8988T (cell line): Measurements from ENCODE around the gene FLOT2.
"Not testable (repeated sequence)": the region's sequence is repeated elsewhere in the genome, so short reads cannot be mapped to it uniquely, and the experiment has no call there.

Experiments used
- DNase-seq: peaks from one replicate; pipeline ENCODE4 v3.0.0; 2011

FLOT2 gene, protein sequence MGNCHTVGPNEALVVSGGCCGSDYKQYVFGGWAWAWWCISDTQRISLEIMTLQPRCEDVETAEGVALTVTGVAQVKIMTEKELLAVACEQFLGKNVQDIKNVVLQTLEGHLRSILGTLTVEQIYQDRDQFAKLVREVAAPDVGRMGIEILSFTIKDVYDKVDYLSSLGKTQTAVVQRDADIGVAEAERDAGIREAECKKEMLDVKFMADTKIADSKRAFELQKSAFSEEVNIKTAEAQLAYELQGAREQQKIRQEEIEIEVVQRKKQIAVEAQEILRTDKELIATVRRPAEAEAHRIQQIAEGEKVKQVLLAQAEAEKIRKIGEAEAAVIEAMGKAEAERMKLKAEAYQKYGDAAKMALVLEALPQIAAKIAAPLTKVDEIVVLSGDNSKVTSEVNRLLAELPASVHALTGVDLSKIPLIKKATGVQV

DNA sequence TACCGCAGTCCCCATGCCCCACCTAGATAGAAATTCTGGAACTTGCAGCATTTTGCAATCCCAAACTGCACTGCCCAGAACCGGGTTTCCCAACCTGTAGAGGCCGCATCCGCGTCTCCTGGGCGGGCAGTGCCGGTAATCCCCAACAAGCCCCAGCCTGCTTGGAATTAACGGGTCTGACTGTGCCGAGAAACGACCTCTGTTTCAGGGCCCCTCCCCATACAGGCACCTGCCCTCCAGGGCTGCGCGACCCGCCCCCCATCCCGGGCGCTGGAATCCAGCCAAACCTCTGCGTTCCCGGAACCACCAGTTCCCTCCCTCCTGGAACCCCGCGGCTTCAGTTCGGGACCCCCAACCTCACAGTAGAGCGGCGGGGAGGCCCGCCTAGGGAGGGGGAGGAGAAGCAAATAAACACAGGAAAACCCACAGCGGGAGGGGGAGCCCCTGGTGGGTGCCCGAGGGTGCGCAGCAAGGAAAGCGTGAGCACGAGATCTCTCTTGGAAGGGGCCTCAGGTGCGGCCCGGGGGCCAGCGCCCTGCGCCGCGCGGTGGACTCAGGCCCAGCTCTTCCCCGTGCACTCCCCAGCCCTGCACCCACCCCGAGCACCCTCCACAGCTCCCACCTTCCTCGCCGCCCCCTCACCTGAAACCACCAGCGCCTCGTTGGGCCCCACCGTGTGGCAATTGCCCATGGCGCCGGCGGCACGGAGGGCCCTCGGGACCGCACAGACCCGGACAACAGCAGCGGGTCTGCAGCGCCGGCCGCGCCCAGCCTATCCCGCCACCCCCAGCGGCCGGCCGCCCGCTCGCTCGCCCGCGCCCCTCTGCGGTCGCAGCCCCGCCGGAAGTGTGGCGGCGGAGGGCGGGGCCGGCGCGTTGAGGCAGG lies at the start of gene FLOT2:
FLOT2 (minus strand) TSS at position 850 of the 885 bp plus-strand sequence; CDS start at position 691, 159 bp downstream.
- DNase-seq, result peak; percentile 79

- DNase-seq, result no peak
These were observed 48.7 kb upstream of the FLOT2 start for GRCh38 chr17:28946239-28946638.

DNA sequence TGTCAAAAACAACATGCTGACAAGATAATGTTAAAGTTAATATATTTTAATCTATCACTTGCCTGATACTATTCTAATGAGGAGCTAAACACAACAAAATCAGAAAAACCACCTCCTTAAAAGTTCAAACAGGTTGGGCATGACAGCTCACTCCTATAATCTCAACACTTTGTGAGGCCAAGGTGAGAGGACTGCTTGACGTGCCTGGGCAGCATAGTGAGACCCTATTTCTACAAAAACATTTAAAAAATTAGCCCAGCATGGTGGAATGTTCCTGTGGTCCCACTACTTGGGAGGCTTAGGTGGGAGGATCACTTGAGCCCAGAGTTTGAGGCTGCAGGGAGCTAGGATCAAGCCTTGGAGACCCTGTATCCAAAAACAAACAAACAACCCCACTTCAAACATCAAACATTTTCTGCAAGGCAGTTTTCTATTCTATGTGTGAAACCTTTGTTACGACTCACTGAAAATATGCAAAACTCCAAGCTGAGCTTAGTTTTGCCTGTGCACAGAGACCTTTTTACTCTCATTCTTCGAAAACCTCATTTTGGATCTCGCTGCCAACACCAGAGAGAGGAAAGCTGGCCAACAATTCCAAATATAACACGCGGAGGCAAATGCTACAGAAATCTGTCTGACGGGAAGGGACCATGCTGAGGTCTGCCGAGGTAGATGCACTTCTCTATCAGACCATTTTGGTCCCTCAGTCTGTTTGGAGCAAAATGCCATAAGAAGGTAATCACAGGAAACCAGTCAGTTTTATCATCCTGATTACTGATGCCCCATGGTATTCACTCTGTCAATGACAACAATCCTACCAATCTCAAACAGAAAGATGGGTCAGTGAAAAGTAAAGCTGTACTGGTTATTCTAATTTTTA lies 47.6 kb upstream of the FLOT2 start:
- no peak for DNase-seq

- DNase-seq, result no peak
These were observed 46.8 kb upstream of the FLOT2 start for GRCh38 chr17:28944343-28944742.

GRCh38 chr17:28942925-28943324 lies 45.4 kb upstream of the FLOT2 start:
- DNase-seq, result no peak

GRCh38 chr17:28941251-28941650 lies 43.7 kb upstream of the FLOT2 start:
- DNase-seq, result no peak

DNA sequence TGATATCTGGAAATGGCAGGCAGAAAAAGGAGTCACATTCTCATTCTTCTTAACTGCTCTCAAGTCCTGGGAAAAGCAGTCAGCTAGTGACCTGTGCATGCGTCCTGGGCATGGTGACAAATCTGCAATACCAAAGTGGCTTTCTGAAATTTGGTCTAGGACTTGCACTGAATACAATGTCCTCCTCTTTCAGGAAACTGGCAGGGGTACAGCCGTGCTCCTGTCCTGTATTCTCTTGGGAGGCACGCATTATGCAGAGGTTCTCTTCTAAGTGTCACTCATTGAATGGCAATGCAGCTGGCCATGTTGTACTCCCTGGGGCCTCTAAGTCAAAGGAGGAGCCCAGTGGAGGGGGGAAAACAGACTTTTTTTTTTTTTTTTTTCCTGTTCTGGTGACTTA lies 43.1 kb upstream of the FLOT2 start:
- DNase-seq, result no peak

- DNase-seq, result no peak
These were observed 42.6 kb upstream of the FLOT2 start for GRCh38 chr17:28940142-28940541.

DNA sequence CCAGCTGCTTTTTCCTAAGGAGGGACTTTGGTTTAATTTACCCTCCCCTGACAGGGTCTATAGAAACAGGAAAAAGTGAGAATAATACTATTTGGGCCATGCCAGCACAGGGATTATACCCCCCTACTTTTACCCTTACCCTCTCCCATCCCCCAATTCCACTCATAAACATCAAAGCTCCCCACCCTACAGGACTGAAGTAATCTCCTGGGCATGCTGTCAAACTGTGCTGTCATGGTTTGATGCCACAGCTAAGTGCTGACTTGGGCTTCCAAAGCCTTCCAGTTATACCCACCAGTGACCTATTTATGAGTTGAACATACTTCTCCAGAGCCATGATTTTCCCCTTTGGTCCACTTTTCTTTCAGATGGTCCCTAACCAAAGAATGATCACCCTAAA lies 41.0 kb upstream of the FLOT2 start:
- DNase-seq, result no peak

DNA sequence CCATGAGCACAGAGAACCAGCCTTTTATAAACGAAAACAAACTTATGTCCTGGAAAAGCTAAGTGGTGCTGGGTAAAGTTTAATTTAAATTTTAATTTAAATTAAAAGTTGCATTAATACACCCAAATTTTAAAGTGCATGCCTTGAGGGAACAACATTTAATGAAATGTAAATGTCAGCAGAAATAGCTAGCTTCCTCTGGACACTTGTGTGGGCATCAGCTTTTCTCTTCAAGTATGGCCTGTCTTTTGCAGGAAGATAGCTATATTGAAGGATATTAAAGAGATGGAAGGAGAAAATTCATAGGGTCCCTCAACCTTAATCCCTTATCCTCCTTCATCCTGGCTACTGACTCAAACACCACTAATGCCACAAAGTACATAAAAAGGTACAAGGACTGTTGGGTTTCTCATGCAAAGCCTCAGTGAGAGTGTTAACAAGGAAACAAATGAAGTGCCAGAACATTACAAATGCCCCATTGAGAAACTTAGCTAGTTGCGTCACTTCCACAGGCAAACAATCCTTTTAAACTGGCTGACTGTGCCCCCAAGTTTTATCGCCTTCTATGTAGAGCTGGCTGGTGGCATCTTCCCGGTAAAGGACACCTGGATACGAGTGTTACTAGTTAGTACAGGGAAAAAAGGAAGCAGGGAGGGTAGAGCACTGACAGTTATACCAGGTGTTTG lies 39.7 kb upstream of the FLOT2 start:
- DNase-seq, result no peak

GRCh38 chr17:28935744-28936460 lies 38.4 kb upstream of the FLOT2 start:
- DNase-seq, result no peak

- not testable (repeated sequence) for DNase-seq
These were observed 37.0 kb upstream of the FLOT2 start for GRCh38 chr17:28934508-28934907.

DNA sequence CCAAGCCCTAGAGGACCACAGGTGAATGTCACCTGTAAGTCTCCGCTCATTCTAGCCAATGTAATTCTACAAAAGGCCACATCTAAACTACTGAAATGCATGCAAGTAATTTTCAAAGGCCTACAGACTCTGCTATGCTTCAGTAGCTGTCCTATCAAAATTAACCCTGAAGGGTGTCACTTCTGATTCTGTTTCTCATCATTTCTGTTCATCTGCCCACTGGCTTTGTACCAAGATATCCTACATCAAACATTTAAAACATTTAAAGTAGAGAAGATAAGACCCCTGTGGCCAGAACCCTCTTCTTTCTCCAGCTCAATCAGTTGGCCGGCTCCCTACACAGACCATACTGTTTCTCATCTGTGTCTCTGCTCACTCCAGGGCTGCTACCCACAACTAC lies 32.3 kb upstream of the FLOT2 start:
- DNase-seq, result no peak

- DNase-seq, result no peak
These were observed 30.5 kb upstream of the FLOT2 start for GRCh38 chr17:28928061-28928460.

DNA sequence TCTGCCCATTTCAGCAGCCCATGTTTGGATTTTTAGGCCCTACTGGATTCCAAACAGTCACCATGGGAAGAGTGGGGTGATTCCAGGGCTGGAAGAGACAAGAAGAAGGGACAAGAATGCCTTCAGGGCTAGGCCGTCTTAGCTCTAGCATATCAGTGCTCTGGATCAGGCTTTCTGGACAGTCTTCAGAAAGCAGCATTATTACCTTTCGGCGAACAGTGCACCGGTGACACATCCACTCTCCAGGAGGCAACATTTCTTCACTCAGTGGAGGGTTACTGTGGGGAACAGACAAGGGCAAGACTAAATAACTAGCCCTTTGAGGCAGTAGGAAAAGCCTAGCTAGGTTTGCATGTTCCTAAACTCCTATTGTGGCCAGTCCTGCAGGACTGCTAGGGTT lies 29.3 kb upstream of the FLOT2 start:
- DNase-seq, result no peak

- DNase-seq, result no peak
These were observed 28.8 kb upstream of the FLOT2 start for GRCh38 chr17:28926366-28926765.

DNA sequence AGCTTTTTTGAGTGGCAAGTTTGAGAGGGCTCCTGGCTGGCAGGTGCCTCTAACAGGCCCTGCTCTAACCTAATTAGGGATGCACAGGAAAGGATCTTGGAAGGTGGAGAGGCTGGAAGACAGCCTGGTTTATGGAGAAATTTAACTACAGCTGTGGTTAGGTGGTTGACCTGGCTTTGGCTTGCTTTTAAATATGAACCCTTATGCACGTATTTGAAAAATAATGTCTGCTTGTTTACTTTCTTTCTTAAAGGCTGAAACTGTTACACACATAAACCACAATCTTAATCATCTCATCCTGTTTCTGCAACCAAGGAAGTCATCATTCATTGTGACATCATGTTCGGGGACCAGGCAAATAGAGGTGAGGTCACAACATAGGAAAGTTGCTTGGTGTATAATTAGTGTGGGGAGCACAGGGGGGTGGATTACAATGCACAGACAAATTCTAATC lies 28.4 kb upstream of the FLOT2 start:
- no peak for DNase-seq

GRCh38 chr17:28920201-28920600 lies 22.7 kb upstream of the FLOT2 start:
- no peak for DNase-seq

GRCh38 chr17:28918295-28918694 lies 20.8 kb upstream of the FLOT2 start:
- no peak for DNase-seq

- DNase-seq, result no peak
These were observed 19.9 kb upstream of the FLOT2 start for GRCh38 chr17:28917465-28917864.

- no peak for DNase-seq
These were observed 19.5 kb upstream of the FLOT2 start for GRCh38 chr17:28917029-28917428.
